HCT116 (cell line): ENCODE measurements around the gene AKAP13. TPM values are rescaled to one million over a fixed set of nuclear protein-coding genes. Genes with fewer than 3 reads are reported as not detected.

ENCODE experiments used
- ATAC-seq: fragments of 200-7000 bp; cut with Tn5 transposase; 2 replicates; pipeline ENCODE4 v1.9.1; 2020; ENCODE audit warnings: mild to moderate bottlenecking, moderate library complexity
- BruUV-seq: library from RNA; stranded (reverse); fragments of 400-500 nt; replicated peaks from 2 replicates; lab custom pipeline; 2021; lab: Mats Ljungman, UMichigan
- CTCF ChIA-PET: fragments of 300-600 bp; sonication (Branson Sonifier 250); formaldehyde crosslinking; loops from one replicate; lab custom pipeline; 2021; ENCODE audit warnings: antibody characterized with exemption; lab: Charles Lee
- POLR2A ChIA-PET: fragments of 300-600, 350-600 bp; sonication (Branson Sonifier 250); formaldehyde crosslinking; loops from one replicate; lab custom pipeline; 2021; ENCODE audit warnings: antibody characterized with exemption; lab: Charles Lee
- RAD21 ChIA-PET, 2 experiments: fragments of 300-600 bp; sonication (Branson Sonifier 250); formaldehyde crosslinking; loops; one replicate each; lab custom pipeline; 2023; ENCODE audit warnings: low total read pairs in 2 of 2; ENCODE audit not compliant: uncharacterized antibody in 2 of 2, unreplicated experiment in 2 of 2, low non-redundant PET in 1 of 2; lab: Charles Lee
- DNase-seq: peaks from one replicate; pipeline ENCODE4 v3.0.0-alpha.2; 2010; ENCODE audit warnings: low read depth, low spot score
- H2AFZ ChIP-seq: fragments of 200-600 bp; shearing (Covaris generic), sonication (generic); 2 replicates; pipeline ENCODE4 v1.6.1; 2017; ENCODE audit warnings: low read depth, mixed run types, mixed read lengths, antibody characterized with exemption, low read length; ENCODE audit not compliant: poor library complexity, severe bottlenecking
- H3K27ac ChIP-seq: 2 replicates; pipeline ENCODE4 v1.5.1; 2012; ENCODE audit warnings: low read depth, low read length
- H3K27me3 ChIP-seq: fragments of 200-600 bp; sonication (generic); 2 replicates; pipeline ENCODE4 v1.6.1; 2016; ENCODE audit warnings: mixed run types, low read length, mixed read lengths; ENCODE audit not compliant: insufficient read depth
- H3K36me3 ChIP-seq, 2 experiments: fragments of 200-500 bp in 1 of 2; fragments of 200-600 bp in 1 of 2; sonication (Bioruptor generic) in 1 of 2; sonication (generic) in 1 of 2; 2 replicates each; pipeline versions ENCODE4 v1.5.1 to v1.6.1; 2014 to 2016; ENCODE audit warnings: low read length in 2 of 2, inconsistent platforms in 1 of 2, mixed read lengths in 1 of 2, mixed run types in 1 of 2; ENCODE audit not compliant: insufficient read depth in 2 of 2, control insufficient read depth in 1 of 2
- H3K4me1 ChIP-seq, 2 experiments: fragments of 200-600 bp in 1 of 2; sonication (generic) in 1 of 2; 2 replicates each; pipeline versions ENCODE4 v1.5.1 to v1.6.1; 2012 to 2017; ENCODE audit warnings: low read length in 2 of 2, inconsistent platforms in 1 of 2, mild to moderate bottlenecking in 1 of 2, mixed read lengths in 1 of 2, mixed run types in 1 of 2, moderate library complexity in 1 of 2; ENCODE audit not compliant: insufficient read depth in 2 of 2, control insufficient read depth in 1 of 2
- H3K4me2 ChIP-seq: fragments of 200-600 bp; sonication (generic); 2 replicates; pipeline ENCODE4 v1.6.1; 2017; ENCODE audit warnings: mixed run types, low read length, mixed read lengths
- H3K4me3 ChIP-seq, 2 experiments: fragments of 200-600 bp in 1 of 2; sonication (generic) in 1 of 2; replicated peaks in 1 of 2; 2 replicates each; pipeline ENCODE4 v1.5.1; 2011 to 2016; ENCODE audit warnings: low read length in 2 of 2, control low read depth in 1 of 2, low read depth in 1 of 2, mild to moderate bottlenecking in 1 of 2, mixed read lengths in 1 of 2, mixed run types in 1 of 2
- H3K79me2 ChIP-seq: fragments of 200-600 bp; sonication (generic); 2 replicates; pipeline ENCODE4 v1.6.1; 2017; ENCODE audit warnings: mild to moderate bottlenecking, mixed run types, low read length, moderate library complexity, mixed read lengths; ENCODE audit not compliant: insufficient read depth
- H3K9ac ChIP-seq: fragments of 200-600 bp; sonication (generic); 2 replicates; pipeline ENCODE4 v1.6.1; 2016; ENCODE audit warnings: low read length, mixed read lengths
- H3K9me2 ChIP-seq: fragments of 200-600 bp; sonication (generic), shearing (Covaris generic); 2 replicates; pipeline ENCODE4 v1.6.1; 2017; ENCODE audit warnings: mixed run types, mild to moderate bottlenecking, moderate library complexity; ENCODE audit not compliant: insufficient read depth
- H3K9me3 ChIP-seq, 2 experiments: fragments of 200-500 bp in 1 of 2; fragments of 200-600 bp in 1 of 2; sonication (Bioruptor generic) in 1 of 2; sonication (generic) in 1 of 2; 2 replicates each; pipeline ENCODE4 v1.6.1; 2014 to 2017; ENCODE audit warnings: low read length in 2 of 2, mixed read lengths in 2 of 2, inconsistent platforms in 1 of 2, low read depth in 1 of 2, mild to moderate bottlenecking in 1 of 2, mixed run types in 1 of 2, moderate library complexity in 1 of 2; ENCODE audit not compliant: control insufficient read depth in 1 of 2, insufficient read depth in 1 of 2
- H4K20me1 ChIP-seq: fragments of 200-600 bp; sonication (generic), shearing (Covaris generic); 2 replicates; pipeline ENCODE4 v1.6.1; 2017; ENCODE audit warnings: mixed run types, mild to moderate bottlenecking, moderate library complexity; ENCODE audit not compliant: insufficient read depth
- ATF3 ChIP-seq: IDR thresholded peaks from 2 replicates; pipeline ENCODE4 v1.6.1; 2012
- CBX3 ChIP-seq: IDR thresholded peaks from 2 replicates; pipeline ENCODE4 v1.6.1; 2012; ENCODE audit warnings: low read depth
- POLR2A ChIP-seq: IDR thresholded peaks from 2 replicates; pipeline ENCODE4 v1.7.0; 2011; ENCODE audit warnings: borderline replicate concordance; ENCODE audit not compliant: insufficient read depth, insufficient read length; ENCODE audit errors: extremely low read depth
- POLR2AphosphoS5 ChIP-seq: IDR thresholded peaks from 2 replicates; pipeline ENCODE4 v1.6.1; 2011; ENCODE audit warnings: mild to moderate bottlenecking, low read depth, low read length, moderate library complexity
- SIN3A ChIP-seq: IDR thresholded peaks from 2 replicates; pipeline ENCODE4 v1.6.1; 2012; ENCODE audit warnings: low read depth
- SRF ChIP-seq: IDR thresholded peaks from 2 replicates; pipeline ENCODE4 v1.6.1; 2012; ENCODE audit warnings: low read depth
- YY1 ChIP-seq: IDR thresholded peaks from 2 replicates; pipeline ENCODE4 v1.6.1; 2011; ENCODE audit warnings: low read length, low read depth, moderate library complexity, mild to moderate bottlenecking; ENCODE audit not compliant: insufficient replicate concordance; ENCODE audit errors: extremely low read depth
- intact Hi-C: fragments of 100-400 bp; cut with micrococcal nuclease; formaldehyde crosslinking; loops from 2 replicates; pipeline ENCODE4 v1.10.0; 2022
- total RNA-seq: library from RNA; stranded (reverse); gene quantifications from one replicate; pipeline ENCODE4 v1.2.1, GENCODE V29; 2021; ENCODE audit not compliant: unreplicated experiment
- TF ChIP-seq, protein P1 (sequence below): IDR thresholded peaks from 2 replicates; pipeline ENCODE4 v1.6.1; 2011; ENCODE audit warnings: mild to moderate bottlenecking, low read length, moderate library complexity; ENCODE audit not compliant: insufficient replicate concordance; ENCODE audit errors: extremely low read depth

The AKAP13 gene
- total RNA-seq, 1 experiment from 2014 or later: 43.1 TPM

DNA sequence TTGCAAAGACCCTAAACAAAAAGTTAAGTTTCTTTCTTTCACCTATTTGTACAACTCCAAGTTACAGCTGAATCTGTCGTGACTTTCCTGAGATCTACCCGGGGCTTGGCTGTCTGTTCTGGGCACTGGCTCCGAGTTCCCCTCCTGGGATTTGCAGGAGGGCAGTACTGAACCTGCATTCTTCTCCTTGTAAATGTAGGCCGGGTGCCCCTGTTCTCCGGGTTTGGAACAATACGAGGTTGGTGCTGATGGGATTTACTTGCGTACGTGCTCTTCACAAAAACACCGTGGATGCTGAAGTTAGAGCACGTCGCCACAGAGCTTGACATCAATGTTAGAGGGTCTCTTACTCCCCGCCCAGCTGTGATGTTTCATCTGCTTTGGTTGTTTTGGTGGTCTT is 366.2 kb downstream of the AKAP13 start:
- Histone ChIP-seq H3K9ac (no peak overlapping the region), H3K9me3 (no peaks in the 10 kb centered on the region), H3K4me3 (no peak overlapping the region), H3K4me2 (no peak overlapping the region), H3K4me1 (no peaks in the 10 kb centered on the region), H3K27me3 (no peaks in the 10 kb centered on the region), H3K27ac (no peak overlapping the region), H3K9me2 (no peaks in the 10 kb centered on the region), H2AFZ (no peak overlapping the region), H4K20me1 (no peaks in the 10 kb centered on the region), H3K79me2 (no peaks in the 10 kb centered on the region), H3K36me3 (peaks cover 0 to 17% of the 10 kb centered on the region in 2 experiments; a peak in 2 of 4 replicates)
- intact Hi-C loops: no loop called here
- CTCF ChIA-PET: no interaction called here
- DNase-seq (no peak), ATAC-seq (no peak)
- TSS peak; percentile 23 for BruUV-seq
- POLR2A ChIA-PET: no interaction called here
- no peak for TF ChIP-seq CBX3
- TF ChIP-seq, protein P1, sequence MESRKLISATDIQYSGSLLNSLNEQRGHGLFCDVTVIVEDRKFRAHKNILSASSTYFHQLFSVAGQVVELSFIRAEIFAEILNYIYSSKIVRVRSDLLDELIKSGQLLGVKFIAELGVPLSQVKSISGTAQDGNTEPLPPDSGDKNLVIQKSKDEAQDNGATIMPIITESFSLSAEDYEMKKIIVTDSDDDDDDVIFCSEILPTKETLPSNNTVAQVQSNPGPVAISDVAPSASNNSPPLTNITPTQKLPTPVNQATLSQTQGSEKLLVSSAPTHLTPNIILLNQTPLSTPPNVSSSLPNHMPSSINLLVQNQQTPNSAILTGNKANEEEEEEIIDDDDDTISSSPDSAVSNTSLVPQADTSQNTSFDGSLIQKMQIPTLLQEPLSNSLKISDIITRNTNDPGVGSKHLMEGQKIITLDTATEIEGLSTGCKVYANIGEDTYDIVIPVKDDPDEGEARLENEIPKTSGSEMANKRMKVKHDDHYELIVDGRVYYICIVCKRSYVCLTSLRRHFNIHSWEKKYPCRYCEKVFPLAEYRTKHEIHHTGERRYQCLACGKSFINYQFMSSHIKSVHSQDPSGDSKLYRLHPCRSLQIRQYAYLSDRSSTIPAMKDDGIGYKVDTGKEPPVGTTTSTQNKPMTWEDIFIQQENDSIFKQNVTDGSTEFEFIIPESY: no peak
- no peak for TF ChIP-seq SIN3A
- no peak for TF ChIP-seq ATF3
- TF ChIP-seq POLR2AphosphoS5: no peak
- RAD21 ChIA-PET: no interaction called here

GRCh38 chr15:85748176-85748575 is 367.8 kb downstream of the AKAP13 start:
- no TSS peak for BruUV-seq
- no peaks in the 10 kb centered on the region for H3K4me1 ChIP-seq
- intact Hi-C loops: no loop called here
- H3K9me2 ChIP-seq: no peaks in the 10 kb centered on the region
- no peaks in the 10 kb centered on the region for H3K79me2 ChIP-seq
- H3K4me3 ChIP-seq: no peak overlapping the region
- H3K27ac ChIP-seq: no peak overlapping the region
- ATAC-seq: no peak
- no peak overlapping the region for H3K9ac ChIP-seq
- POLR2A ChIA-PET: no interaction called here
- H3K36me3 ChIP-seq: peaks cover 0 to 17% of the 10 kb centered on the region in 2 experiments; a peak in 2 of 4 replicates
- CTCF ChIA-PET: no interaction called here
- RAD21 ChIA-PET: no interaction called here
- no peaks in the 10 kb centered on the region for H3K27me3 ChIP-seq
- TF ChIP-seq YY1: no peak
- TF ChIP-seq POLR2A: no peak
- TF ChIP-seq SRF: no peak
- no peak overlapping the region for H2AFZ ChIP-seq
- H3K9me3 ChIP-seq: no peaks in the 10 kb centered on the region
- H3K4me2 ChIP-seq: no peak overlapping the region
- no peaks in the 10 kb centered on the region for H4K20me1 ChIP-seq
- DNase-seq: no peak
